ENCODE data around the gene AGBL1.
"Not testable (repeated sequence)": the region's sequence is repeated elsewhere in the genome, so short reads cannot be mapped to it uniquely, and the experiment has no call there.

Gene AGBL1

DNA sequence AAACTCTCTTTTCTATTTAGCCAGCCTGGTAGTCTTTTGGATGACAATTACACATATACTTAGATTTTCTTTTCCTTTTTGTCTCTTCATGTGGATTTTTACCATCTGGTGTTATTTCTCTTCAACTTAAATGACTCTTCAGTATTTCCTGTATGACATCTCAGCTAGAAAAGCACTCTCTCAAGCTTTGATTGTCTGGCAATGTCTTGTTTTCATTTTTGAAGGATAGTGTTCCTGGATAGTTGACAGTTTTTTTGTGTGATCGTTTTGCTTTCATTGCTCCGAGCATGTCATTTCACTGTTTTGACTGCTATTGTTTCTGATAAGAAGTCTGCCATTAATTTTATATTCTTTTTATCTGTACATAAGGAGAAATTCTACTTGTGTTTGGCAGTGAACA is 766.4 kb downstream of the AGBL1 start:
- DNase-seq, result no peak

DNA sequence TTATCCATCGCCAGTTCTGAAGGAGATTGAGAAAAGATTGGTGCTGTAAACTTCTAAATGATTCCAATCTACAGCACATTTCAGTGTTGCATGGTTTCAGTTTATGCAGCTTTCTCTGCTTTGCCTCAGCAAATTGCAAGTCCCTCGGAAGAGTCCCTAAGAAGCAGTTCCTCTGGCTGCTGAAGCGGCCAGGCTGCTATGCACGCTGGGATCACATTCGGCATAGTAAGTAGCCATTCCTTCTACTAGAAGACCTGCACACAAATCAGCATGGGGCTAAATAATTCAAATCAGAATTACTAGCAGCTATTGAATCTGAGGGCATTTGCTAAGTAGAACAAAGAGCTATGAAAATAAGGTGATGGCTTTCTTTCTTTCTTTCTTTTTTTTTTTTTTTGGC is 769.5 kb downstream of the AGBL1 start:
- no peak for DNase-seq

DNA sequence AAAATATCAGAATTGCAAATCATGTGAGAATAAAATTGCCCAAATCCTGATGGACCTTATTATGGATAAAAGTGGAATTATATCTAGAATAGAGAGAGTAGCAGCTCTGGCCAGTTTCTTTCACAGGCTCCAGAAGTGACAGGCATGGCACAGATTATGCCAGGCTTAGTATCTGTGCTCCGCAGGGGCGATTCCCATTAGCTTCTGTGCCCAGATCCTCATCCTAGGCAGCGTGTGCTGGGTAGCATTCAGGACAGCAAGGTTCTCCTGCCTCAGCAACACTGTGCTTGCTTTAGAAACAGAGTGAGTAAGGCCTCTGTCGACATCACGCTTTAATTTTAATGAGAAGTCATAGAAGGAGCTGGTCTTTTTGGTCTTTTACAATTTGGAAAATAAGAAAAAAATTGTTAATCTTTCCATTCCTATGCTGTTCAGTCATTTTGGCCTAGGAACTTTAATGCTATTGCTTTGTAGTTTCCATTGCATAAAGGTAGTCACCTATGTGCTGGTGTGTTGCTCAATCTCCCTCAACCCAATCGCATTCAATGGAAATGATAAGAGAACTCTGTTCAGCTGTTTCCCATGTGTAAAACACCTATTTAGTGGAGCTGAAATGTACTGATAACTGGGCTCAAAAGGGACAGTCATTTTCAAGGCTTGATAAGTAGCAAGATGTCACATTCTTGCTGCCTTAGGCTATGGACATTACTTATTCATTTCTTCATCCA is 770.1 kb downstream of the AGBL1 start:
- no peak for DNase-seq

- DNase-seq, result no peak
These were observed 771.3 kb downstream of the AGBL1 start for GRCh38 chr15:86850939-86851338.

DNA sequence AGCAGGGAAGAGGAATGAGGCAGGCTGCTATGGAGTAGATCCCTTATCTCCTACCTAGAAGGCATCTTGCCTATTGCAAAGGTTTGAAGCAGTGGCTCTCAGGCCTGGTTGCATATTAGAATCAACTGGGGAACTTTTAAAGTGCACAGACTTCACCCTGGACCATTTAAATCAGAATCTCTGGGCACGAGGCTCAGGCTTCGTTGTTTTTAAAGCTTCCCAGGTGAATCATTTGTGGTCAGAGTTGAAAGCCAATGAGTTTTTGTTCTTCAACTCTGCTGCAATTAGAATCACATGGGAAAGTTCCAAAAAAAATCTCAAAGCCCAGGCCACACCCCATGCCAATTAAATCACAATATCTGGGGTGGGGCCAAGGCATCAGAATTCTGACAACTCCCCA is 773.1 kb downstream of the AGBL1 start:
- no peak for DNase-seq

GRCh38 chr15:86854176-86854575 is 774.5 kb downstream of the AGBL1 start:
- no peak for DNase-seq

- DNase-seq, result no peak
These were observed 775.9 kb downstream of the AGBL1 start for GRCh38 chr15:86855307-86856291.

- DNase-seq, result no peak
These were observed 778.0 kb downstream of the AGBL1 start for GRCh38 chr15:86857701-86858100.

- DNase-seq, result no peak
These were observed 783.7 kb downstream of the AGBL1 start for GRCh38 chr15:86863226-86863915.

DNA sequence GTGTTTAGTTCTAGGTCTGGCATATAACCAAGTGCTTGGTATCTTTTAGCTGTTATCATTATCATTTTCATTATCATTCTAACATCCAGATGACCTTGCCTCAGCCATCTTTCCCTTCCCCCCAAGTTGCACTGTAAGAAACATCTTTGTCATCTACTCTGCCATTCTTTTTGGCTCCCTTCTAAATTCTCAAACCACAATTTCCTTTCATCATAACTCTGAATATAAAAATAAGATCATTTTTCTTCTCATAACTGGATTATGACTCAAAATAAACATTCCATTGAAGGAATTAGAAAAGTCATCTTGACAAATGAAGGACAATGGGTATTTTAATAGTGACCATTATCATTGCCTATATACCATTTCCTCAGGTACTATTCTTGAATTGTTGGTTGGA is 786.2 kb downstream of the AGBL1 start:
- DNase-seq, result no peak

DNA sequence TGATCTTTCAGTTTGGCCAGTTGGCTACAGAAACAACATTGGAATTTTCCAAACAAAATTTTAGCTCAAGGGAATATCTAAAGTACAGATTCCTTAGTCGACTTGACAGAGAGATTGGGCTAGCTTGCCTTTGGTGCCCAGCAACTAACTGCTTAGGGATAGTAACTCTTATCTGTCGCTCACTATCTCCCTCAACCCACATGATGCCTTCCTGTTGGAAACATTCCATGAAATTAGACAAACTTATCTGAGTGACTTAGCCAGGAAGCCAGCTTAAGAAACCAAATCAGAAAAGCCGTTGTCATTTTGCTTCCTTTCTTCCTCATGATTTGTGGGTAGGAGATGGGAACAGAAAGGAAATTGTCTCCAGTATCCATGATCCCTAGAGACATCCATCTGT is 791.2 kb downstream of the AGBL1 start:
- no peak for DNase-seq

GRCh38 chr15:86871964-86872363 is 792.3 kb downstream of the AGBL1 start:
- DNase-seq, result no peak

GRCh38 chr15:86872782-86873181 is 793.1 kb downstream of the AGBL1 start:
- no peak for DNase-seq

- no peak for DNase-seq
These were observed 795.4 kb downstream of the AGBL1 start for GRCh38 chr15:86875067-86875466.

- DNase-seq, result no peak
These were observed 796.8 kb downstream of the AGBL1 start for GRCh38 chr15:86876387-86876944.

DNA sequence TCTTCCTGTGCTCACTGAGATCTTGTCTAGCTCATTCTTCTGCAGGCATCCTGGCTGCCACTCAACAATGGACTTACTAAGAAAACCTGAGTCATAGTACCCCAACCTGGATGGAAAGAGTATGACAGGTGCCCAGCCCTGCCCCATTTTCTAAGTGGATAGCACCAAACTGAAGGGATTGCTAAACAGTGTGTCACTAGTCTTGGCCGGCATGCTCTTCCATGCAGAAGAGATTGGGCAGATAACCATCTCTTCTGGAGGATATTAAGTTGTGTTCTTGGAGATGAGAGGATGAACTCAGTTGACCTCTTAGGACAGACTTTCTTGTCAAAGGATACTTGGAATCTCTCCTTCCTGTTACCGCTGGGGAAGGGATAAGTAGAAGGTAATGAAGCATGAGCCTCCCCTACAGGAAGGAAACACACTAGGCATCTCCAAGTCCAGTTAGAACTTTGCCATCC is 797.5 kb downstream of the AGBL1 start:
- no peak for DNase-seq

GRCh38 chr15:86878844-86879243 is 799.2 kb downstream of the AGBL1 start:
- DNase-seq, result not testable (repeated sequence)

GRCh38 chr15:86879250-86880229 is 799.9 kb downstream of the AGBL1 start:
- no peak for DNase-seq

DNA sequence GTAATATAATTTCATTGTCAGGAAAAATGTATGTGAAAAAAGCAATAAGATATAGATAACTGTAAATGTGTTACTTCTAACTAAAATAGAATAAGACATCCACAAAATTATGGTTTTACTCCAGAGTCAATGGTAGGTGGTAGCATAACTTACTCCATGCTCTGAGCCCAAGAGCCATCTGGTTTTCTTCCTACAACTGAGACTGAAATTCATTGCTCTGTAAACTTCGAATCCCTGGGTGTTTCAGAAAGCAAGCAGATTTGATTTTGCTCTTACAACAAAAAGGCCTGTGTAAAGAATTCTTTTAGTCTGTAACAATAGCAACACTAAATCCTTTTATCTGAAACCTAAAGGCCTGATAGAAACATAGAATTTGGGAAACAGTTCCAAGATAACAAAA is 805.9 kb downstream of the AGBL1 start:
- DNase-seq, result no peak

DNA sequence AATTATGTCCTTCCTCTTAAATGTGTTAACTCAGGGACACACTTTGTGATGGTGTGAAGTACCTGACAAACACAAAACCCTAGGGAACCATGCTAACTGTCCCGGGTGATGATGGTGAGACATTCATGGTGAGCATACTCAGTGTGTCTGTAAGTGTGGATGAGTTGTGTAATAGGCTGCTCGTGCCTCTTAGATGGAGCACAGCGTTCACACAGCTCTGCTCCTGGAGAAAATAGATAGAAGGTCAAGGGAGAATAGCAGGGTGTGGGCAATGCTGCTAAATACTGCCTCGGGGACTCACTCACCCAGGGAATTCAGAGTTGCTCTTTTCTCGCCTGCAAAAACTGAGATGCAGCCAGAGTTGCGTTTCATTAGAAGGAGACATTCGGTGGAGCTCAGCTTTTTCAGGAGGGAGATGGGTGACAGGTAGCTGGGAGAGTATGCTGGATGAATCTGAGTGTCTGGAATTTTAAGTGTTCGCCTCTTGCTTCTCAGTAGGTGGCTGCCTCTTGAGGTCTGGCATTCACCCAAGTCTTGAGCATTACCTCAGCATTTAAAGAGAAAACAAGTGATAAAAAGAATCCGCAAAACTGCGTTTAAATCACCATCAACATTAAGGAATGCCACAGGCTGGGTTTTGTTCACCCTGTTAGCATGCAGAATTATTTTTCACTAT is 813.2 kb downstream of the AGBL1 start:
- DNase-seq, result peak; percentile 58

DNA sequence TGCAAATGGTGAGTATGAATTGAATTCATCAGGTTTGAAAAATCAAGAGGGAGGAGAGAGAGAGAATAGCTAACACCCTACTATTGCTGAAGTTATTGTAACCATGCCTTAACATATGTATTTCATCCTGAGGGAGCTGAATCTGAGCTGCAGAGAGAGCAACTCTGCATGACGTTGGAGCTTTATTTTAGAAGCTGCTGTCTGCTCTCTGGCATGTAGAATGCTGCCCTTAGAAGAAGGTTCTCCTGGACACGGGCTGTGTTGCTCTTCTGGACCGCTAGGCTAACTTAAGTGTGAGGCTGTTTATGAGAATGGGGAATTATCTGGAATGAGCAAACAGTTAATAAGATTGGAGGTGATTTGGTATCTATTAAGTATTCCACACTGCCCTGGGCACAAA is 814.6 kb downstream of the AGBL1 start:
- no peak for DNase-seq

Measured in NCI-H510A treated with DMSO at 0.1 percent for 48 hours (cell line).